ENCODE data around the gene TCTN3.
"Not testable (repeated sequence)": the region's sequence is repeated elsewhere in the genome, so short reads cannot be mapped to it uniquely, and the experiment has no call there.

Gene TCTN3

DNA sequence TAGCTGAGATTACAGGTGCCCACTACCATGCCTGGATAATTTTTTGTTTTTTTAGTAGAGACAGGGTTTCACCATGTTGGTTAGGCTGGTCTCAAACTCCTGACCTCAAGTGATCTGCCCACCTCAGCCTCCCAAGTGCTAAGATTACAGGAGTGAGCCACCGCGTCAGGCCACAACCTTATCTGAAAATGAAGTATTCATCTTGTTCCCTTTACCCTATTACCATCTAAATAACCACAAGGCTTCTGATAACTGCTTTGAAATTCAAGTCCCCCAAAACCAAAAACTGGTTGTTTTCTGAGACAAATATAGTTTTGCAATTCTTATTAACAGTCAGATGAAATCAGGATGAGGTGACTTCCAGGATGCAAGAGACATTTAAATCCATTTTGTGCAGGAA, 2.4 kb downstream of the TCTN3 start:
- no peak for DNase-seq (ENCODE audit: low read depth in 2 of 2)

DNA sequence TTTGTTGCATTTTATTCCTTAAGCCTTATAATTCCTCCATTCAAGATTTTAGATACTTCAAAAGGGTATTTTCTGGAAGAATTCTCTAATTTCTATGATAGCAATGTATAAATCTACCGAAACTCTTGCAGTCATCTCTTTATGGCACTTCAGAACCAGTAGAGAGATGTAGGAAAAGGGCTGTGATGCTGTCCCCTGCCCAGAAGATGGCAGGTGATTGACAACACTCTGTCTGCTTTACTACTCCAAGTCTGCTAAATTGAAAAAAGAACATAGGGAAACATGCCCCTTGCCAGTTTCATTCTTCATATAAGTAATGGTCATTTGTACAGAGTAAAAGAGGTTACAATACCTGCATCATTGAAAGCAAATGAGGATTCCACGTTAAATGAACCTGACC, 5.1 kb downstream of the TCTN3 start:
- DNase-seq (ENCODE audit: low read depth in 2 of 2) = no peak

DNA sequence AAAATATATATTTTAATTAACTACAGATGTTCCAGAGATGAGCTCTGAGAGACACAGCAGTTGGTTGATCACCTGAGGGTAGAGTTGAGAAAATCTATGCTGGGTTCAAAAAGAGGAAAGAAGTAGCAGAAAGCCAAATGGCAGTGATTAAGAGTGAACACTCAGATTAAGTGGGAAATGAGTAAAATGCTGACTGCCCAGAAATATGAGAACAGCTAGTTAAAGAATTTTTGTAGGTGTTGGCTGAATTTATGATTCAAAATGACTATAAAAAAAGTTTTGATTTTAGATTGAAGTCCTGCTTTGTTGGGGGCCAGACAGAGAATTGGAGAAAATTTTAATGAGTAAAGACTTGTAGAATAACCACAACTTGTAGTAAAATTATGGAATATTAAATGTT, 9.8 kb downstream of the TCTN3 start:
- no peak for DNase-seq (ENCODE audit: low read depth in 2 of 2)

DNA sequence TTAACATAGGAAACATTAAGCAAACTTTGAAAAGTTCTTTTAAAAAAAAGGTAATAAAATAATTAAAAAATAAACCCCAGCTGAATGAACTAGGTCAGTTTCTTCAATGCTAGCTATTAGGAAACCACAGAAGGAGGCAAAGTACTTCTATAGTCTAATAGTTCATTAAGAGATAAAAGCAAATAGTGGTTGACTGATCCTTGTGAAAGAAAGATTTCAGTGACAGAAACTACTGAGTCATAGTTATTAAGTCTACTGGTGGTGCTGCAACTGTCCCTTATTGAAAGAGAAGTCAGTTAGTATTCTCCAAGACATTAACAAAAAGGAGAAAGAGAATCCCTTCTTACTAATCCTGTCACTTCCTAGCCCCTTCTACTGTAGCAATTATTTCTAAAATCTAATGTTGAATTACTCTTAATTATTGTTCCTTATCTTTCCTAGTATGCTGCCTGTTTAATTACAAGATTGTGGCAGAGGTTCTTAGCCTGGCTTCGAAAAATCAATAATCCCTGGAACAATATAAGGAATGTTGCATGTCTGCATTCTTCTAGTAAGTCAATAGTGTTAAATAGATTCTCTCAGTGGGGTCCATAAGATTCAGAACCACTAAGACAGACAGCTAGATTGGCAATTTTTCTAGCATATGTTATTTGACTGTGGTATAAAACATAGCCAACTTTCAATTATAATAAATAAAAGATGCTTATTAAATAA, 18.2 kb downstream of the TCTN3 start:
- no peak for DNase-seq (ENCODE audit: low read depth in 2 of 2)

DNA sequence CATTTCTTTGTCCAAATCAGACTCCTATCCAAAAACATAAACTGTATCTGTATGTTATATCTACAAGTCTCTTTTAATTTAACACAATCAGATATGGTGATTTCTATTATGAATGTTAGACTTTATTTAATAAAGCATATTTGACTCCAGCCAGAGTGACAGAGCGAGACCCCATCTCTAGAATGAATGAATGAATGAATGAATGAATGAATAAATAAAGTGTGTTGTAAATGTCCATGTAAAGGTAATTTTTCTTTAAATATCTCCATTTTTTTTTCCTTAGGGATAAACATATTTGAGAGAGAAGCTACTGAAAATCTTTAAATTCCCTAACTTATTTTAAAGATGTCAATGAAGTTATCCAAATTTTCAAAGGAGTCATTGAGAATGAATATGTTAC, 19.1 kb downstream of the TCTN3 start:
- DNase-seq (ENCODE audit: low read depth in 2 of 2) = no peak

DNA sequence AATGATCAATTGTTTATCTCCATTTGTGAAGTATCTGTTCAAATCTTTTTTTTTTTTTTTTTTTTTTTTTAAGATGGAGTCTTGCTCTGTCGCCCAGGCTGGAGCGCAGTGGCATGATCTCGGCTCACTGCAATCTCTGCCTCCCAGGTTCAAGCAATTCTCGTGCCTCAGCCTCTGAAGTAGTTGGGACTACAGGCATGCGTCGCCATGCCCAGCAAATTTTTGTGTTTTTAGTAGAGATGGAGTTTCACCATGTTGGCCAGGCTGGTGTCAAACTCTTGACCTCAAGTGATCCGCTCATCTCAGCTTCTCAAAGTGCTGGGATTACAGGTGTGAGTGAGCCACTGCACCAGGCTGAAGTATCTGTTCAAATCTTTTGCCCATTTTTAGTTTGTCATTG, 21.1 kb downstream of the TCTN3 start:
- DNase-seq (ENCODE audit: low read depth in 2 of 2) = not testable (repeated sequence)

DNA sequence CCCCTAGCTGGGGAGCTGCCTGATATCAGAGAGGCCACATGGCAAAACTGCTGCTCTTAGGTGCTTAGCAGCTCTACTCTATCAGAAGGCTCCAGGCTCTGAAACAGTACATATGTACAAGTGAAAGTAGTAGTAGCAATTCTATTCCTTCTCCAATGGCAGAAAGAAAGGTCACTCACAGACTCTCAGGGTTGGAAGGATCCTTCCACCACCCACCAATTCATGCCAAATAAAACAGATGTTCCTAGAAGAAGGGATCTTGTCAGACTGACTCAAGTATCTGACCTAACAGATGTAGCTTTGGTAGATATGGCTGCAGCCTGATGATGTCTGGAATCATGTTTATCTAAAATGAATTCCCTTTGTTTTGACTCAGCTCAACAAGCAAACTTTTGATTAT, 29.2 kb downstream of the TCTN3 start:
- DNase-seq (ENCODE audit: low read depth in 2 of 2) = no peak

DNA sequence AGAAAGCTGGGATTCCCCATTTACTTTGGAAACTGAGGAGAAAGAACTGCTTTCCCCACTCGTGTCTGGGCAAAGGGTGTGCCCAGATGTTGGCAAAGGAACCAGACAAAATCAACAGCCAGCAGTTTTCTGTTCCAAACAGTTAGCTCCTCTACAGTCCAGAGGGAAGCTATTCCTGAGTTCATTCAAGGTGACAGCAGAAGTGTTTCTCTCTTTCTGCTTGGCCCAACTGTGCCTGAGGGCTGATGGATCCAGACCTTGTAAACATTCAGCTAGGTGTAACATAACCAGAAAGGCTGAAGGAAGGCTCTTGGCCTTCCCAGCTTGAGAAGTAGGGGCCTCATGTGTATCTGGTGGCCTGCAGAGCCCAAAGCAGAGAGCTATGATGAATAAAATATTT, 30.2 kb downstream of the TCTN3 start:
- DNase-seq (ENCODE audit: low read depth in 2 of 2) = no peak

DNA sequence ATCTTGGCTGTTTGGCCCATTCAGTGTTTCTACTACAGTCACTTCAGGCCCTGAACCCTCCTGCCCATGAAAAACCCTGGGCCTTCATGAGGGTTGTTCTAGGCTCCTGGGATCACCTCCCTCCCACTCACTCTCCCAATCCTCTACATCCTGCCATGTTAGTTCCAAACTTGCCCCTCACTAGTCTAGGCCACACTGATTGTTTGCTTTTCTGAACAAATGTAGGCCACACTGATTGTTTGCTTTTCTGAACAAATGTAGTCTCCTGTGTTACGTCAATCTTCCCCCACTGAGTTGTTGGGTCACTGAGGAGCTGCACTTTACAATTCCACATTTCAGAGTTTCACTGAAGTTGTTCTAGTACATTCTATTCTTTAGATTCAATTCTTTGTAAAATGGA, 31.9 kb downstream of the TCTN3 start:
- DNase-seq (ENCODE audit: low read depth in 2 of 2) = no peak

DNA sequence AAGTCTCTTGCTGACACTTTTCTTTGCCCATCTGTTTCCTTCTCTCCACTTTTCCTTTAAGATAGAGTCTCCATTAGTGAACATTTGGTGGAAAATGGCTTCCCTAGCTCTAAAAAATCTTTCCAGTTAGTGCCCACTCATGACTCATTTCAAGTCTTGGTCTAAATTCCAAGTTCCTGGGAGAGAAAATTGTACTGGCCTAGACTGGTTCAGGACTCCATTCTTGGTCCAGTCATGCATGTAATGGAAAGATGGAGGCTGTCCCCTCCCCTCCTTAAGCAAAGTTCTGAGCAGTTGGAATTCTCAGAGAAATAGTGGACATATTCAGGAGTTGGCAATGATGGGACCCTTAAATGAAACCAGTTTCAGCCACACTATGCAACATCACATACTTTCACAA, 33.4 kb downstream of the TCTN3 start:
- no peak for DNase-seq (ENCODE audit: low read depth in 2 of 2)

DNA sequence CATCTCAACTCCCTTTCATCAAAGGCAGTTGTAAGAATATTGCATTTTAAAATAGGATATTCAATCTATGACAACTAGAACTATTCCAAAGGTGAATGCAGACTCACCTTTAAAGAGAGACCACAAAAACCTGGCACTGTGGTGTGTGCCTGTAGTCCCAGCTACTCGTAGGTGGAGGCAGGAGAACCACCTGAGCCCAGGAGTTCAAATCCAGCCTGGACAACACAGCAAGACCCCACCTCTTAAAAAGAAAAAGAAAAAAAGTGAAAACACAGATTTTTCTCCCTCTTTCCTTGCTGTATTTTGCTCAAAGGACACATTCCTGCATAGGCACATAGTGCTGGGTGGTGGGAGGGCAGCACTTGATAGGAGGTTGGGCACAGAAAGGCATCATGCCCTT, 36.5 kb downstream of the TCTN3 start:
- DNase-seq (ENCODE audit: low read depth in 2 of 2) = no peak

DNA sequence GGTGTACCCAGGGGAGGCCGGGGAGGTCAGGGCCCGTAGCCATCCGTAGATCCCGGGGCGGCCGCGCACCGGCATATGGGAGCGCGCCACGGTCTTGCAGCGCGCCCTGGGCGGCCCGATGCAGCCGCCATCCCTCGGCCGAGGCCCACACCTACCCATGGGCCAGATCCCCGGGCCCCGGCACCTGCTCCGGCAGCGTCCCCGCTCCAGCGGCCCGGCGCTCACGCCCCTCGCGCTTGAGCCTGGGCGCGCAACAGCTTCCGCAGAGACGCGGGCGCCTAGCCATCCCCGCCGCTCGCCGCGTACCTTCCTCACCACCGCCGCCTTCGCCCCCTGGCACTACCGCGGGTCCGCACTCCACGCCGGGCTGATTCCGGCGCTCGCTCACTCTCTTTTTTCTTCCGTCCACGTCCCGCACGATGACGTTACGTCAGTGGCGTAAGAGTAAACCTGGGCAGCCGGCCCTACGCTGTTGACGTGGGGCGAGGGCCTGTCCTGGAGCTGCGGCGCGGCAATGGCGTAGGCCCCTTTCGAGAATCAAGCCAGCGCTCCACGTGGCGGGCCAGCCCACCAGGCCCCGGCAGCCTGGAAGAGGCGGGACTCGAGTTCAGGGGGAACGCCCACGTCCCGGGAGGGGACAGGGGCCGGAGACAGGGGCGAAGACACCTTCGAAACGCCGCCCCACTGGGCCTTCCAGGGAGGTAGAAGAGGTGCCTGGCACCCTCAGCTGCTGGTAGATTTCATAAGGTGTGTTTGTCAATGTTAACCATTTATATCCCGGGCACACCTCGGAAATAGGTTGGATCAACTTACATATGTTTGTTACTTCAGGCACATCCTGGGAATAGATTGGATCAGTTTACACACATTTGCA, 37.2 kb downstream of the TCTN3 start, which contains the start of gene ALDH18A1:
TSS of gene ALDH18A1 (minus strand) at position 421 of the 874 bp plus-strand sequence. CDS start 3,334 bp downstream, outside the sequence.
- DNase-seq (ENCODE audit: low read depth in 2 of 2) = peak; percentile 86 to 90

DNA sequence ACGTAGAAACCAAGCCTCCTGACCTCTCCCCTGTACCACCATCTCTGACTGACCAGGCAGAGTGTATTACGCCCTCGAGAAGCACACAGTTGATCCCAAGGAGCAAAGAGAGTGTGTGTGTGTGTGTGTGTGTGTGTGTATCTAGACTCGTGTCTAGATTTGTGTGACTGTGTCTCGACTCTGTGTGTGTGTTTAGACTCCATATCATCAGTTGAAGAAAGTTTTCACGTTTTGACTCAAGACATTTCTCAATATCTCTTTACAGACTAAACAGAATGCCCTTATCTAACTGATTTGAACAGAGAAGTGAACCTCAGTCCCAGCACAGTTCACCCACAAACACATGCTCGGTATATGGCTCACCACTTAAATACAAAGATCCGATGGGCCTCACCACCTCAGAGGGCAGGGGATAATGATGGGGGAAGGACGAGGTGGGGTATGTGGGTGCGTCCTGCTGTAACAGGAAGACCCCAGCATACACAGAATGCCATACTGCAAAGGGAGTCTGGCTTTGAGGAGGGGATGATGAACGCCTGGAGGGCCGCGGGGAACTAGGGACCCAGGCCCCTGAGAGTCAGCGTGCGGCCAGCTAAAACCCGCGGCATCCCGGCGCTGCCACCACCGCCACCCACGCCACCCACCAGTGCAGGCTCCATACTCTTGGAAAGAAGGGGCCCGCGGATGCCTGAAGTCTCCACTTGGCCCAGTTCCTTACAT, 38.0 kb downstream of the TCTN3 start:
- DNase-seq (ENCODE audit: low read depth in 2 of 2) = no peak

DNA sequence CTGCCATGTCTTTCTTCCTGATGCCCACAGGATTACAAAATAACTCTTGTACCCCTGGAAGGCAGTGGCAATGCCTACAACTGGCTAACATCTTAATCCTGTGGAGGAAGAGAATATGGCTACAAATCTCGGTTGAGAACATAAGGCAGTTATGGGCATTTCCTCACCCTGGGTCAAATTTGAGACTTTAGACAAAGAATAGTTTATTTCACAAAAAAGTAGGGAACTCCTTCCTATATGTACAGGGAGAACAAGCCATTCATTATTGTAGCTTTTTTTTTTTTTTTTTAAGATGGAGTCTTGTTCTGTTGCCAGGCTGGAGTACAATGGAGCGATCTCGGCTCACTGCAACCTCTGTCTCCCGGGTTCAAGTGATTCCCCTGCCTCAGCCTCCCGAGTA, 39.8 kb downstream of the TCTN3 start:
- no peak for DNase-seq (ENCODE audit: low read depth in 2 of 2)

DNA sequence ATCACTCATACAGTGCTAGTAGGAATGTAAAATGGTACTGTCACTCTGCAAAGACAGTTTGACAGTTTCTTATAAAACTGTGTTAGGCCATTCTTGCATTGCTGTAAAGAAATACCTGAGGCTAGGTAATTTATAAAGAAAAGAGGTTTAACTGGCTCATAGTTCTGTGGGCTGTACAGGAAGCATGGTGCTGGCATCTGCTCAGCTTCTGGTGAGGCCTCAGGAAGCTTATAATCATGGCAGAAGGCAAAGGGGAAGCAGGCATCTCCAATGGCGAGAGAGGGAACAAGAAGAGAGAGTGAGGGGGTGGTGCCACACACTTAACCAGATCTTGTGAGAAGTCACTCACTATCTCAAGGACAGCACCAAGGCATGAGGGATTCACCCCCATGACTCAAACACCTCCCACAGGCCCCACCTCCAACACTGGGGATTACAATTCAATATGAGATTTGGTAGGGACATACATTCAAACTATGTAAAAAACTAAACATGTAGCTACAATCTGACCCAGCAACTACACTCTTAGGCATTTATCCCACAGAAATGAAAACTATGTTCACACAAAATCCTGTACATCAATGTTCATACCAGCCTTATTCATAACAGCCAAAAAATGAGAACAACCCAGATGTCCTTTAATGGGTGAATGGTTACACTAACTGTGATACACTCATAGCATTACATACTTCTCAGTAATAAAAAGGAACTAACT, 42.2 kb downstream of the TCTN3 start:
- DNase-seq (ENCODE audit: low read depth in 2 of 2) = no peak

DNA sequence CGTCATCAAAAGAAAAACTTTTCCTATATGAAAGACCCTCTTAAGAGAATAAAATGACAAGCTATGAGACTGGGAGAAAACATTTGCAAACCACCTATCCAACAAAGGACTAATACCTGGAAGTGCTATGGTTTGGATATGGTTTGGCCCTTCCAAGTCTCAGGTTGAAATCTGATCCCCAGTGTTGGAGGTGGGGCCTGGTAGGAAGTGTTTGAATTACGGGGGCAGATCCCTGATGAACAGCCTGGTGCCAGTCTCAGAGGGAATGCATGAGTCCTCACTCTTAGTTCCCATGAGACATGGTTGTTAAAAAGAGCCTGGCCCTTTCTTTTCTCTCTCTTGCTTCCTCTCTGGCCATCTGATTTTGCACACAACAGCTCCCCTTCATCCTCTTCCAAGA, 43.5 kb downstream of the TCTN3 start:
- DNase-seq (ENCODE audit: low read depth in 2 of 2) = no peak

DNA sequence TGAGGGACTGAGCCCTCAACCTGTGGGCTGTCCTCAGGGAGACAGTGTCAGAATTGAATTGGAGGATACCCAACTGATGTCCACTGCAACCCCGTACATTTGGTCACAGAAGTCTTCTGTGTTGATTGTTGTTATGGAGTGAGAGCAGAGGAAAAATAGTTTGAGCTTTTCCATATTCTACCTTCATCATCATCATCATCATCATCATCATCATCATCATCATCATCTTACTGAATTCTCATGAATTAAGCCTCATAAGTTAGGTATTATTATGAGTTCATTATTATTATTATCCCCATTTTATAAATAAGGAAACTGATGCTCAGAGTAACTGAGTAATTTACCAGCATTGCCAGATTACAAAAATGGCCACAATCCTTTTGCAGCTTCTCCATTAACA, 45.6 kb downstream of the TCTN3 start:
- no peak for DNase-seq (ENCODE audit: low read depth in 2 of 2)

DNA sequence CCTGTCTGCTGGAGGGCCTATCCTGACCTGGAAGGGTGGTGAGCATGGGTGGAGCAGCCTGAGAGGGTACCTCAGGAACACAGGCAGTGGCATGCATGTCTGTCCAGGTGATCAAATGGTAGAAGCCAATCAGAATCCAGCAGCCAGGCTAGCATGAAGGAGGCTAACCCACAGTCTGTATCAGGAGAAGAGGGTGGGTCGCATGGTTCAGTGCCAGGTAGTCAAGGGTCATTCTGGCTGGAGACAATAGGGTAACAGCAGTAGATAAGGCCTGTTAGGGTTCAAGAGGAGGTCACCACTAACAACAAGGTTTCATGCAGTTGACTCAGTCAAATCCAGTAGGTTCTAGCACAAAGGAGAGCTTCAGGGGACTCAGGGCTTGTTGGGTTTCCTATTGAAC, 47.6 kb downstream of the TCTN3 start:
- no peak for DNase-seq (ENCODE audit: low read depth in 2 of 2)

DNA sequence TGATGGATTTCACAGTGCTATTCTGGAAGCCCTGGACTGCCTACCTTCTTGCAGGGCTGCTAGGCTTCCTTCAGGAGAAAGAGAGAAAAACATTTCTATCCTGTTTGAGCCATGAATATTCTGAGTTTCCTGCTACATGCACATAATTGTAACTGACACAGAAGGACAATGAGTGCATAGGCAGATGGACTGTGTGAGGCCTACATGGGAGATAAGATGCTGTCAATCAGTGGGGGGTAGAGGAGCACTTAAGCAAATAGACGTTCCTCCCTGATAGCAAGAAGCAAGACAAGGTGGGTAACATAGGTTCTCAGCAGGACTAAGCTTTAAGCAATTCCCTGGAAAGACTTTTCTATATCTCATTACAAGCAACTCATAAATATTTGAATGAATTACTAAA, 48.8 kb downstream of the TCTN3 start:
- no peak for DNase-seq (ENCODE audit: low read depth in 2 of 2)

DNA sequence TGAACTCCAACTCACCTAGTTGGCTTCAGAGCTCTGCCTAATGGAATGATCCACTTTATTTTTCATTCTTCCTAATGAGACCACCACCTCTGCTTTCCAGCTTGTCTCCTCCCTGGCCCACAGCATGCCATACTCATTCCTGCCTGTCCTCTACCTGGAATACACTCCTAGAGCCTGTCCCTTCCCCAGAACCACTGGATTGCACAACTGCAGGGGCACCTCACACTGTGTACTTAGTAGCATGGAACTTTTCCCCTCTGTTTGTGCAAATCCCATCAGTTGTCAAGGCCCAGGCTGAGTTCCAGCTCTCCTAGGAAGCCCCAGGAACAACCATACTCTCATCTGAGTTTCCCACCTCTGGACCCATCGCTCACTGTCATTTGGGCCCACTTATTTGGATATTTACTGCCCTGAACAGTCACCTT, 52.8 kb downstream of the TCTN3 start:
- no peak for DNase-seq (ENCODE audit: low read depth in 2 of 2)

DNA sequence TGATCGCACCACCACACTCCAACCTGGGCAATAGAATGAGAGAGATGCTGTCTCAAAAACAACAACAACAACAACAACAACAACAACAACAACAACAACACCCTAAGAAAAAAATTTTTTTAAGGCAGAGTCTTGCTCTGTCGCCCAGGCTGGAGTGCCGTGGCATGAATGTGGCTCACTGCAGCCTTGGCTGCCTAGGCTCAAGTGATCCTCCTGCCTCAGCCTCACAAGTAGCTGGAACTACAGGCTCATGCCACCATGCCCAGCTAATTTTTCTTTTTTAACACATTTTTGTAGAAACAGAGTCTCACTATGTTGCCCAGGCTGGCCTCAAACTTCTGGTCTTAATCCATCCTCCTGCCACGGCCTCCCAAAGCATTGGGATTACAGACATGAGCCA, 55.8 kb downstream of the TCTN3 start:
- DNase-seq (ENCODE audit: low read depth in 2 of 2) = no peak

DNA sequence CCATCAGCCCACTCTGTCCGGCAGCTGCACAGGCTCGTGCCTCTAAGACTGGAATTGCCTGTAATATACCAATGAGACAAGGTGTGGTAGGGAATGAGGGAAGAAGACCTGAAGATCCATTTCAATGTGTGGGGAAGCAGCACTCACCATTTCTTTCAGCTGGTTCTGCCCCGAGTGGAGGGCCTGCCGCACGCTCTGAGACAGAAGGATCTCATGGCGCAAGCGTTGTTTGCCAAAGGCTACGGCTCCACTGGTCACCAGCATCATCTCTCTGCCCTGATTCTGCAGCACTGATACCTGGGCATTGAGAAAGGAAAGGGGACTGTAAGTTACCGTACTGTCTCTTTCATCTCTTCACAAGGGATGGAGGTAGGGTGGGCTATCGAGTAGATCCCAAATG, 56.6 kb downstream of the TCTN3 start:
- DNase-seq (ENCODE audit: low read depth in 2 of 2) = no peak

All from stimulated activated CD8-positive, alpha-beta memory T cell treated with anti-CD3 and anti-CD28 coated beads, Interleukin-7, amount 100 ng/mL, for 1 hour (primary cell).